ENCODE results near the gene CHGA. TPM values are rescaled to one million over a fixed set of nuclear protein-coding genes. Genes with fewer than 3 reads are reported as not detected.

The CHGA gene
- total RNA-seq, 3 donors from 2014 or later, result 0.98 to 1.3 TPM; not detected in 1

DNA sequence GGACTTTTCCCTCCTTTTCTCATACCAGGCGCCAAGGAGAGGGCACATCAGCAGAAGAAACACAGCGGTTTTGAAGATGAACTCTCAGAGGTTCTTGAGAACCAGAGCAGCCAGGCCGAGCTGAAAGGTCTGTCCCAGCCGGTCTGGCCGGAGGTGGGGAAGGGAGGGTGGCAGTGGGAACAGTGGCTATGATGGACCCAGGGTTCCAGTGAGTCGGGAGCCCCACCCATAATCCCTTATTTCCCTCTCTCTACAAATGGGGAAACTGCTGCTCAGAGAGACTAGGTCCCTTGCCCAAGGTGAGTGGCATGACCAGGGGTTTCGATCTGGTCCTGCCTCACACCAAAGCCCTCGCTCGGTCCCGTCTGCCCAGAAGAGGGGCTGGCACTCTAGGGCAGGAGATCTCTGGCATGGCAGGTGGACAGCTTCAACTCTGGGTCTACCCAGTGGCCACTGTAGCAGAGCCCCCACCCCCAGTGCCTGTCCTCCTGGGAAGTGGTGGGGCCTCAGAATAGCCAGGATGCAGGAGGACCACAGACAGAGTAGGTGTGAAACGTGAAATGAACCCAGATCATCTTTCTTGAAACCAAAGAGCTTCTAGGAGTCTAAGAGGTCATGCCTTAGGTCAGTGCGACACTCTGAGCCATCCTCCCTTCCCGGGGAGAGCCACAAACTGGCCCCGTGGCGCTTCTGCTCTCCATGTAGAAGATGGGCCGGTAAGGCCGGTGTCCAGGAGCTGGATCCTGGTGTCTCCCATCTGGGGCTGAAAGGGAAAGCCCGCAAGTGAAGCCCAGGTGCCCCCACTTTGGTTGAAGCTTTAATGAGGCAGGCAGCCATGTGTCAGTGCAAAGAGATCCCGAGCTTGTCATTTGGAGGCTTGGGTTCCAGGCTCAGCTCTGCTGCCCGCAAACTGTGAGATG is 7.0 kb downstream of the CHGA start:
- no peaks in the 10 kb centered on the region for H3K4me1 ChIP-seq
- DNase-seq (ENCODE audit: low spot score in 2 of 2), result no peak
- H3K27me3 ChIP-seq, result peaks cover 0 to 6% of the 10 kb centered on the region in 2 donors
- H3K9me3 ChIP-seq, result no peaks in the 10 kb centered on the region
- no peaks in the 10 kb centered on the region for H3K36me3 ChIP-seq
- no peak overlapping the region for H3K27ac ChIP-seq
- intact Hi-C loops (cut with DNase I; ENCODE audit: low total_unique reads), result no loop called here
- TF ChIP-seq POLR2A (IDR thresholded peaks at IDR 0.05) (no peak), POLR2AphosphoS5 (IDR thresholded peaks at IDR 0.05) (no peak)
- TF ChIP-seq, protein P1, sequence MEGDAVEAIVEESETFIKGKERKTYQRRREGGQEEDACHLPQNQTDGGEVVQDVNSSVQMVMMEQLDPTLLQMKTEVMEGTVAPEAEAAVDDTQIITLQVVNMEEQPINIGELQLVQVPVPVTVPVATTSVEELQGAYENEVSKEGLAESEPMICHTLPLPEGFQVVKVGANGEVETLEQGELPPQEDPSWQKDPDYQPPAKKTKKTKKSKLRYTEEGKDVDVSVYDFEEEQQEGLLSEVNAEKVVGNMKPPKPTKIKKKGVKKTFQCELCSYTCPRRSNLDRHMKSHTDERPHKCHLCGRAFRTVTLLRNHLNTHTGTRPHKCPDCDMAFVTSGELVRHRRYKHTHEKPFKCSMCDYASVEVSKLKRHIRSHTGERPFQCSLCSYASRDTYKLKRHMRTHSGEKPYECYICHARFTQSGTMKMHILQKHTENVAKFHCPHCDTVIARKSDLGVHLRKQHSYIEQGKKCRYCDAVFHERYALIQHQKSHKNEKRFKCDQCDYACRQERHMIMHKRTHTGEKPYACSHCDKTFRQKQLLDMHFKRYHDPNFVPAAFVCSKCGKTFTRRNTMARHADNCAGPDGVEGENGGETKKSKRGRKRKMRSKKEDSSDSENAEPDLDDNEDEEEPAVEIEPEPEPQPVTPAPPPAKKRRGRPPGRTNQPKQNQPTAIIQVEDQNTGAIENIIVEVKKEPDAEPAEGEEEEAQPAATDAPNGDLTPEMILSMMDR (IDR thresholded peaks at IDR 0.05), result no peak
- H3K4me3 ChIP-seq, result no peak overlapping the region

- no peak overlapping the region for H3K27ac ChIP-seq
- H3K36me3 ChIP-seq, result no peaks in the 10 kb centered on the region
- H3K4me3 ChIP-seq, result no peak overlapping the region
- no peaks in the 10 kb centered on the region for H3K4me1 ChIP-seq
- H3K9me3 ChIP-seq, result no peaks in the 10 kb centered on the region
- no peak for DNase-seq (ENCODE audit: low spot score in 2 of 2)
- TF ChIP-seq, protein P1 (IDR thresholded peaks at IDR 0.05), result no peak
- TF ChIP-seq POLR2AphosphoS5 (IDR thresholded peaks at IDR 0.05) (no peak), POLR2A (IDR thresholded peaks at IDR 0.05) (no peak)
- no peaks in the 10 kb centered on the region for H3K27me3 ChIP-seq
- intact Hi-C loops (cut with DNase I; ENCODE audit: low total_unique reads), result no loop called here
These were observed 8.0 kb downstream of the CHGA start for GRCh38 chr14:92930737-92931602.

DNA sequence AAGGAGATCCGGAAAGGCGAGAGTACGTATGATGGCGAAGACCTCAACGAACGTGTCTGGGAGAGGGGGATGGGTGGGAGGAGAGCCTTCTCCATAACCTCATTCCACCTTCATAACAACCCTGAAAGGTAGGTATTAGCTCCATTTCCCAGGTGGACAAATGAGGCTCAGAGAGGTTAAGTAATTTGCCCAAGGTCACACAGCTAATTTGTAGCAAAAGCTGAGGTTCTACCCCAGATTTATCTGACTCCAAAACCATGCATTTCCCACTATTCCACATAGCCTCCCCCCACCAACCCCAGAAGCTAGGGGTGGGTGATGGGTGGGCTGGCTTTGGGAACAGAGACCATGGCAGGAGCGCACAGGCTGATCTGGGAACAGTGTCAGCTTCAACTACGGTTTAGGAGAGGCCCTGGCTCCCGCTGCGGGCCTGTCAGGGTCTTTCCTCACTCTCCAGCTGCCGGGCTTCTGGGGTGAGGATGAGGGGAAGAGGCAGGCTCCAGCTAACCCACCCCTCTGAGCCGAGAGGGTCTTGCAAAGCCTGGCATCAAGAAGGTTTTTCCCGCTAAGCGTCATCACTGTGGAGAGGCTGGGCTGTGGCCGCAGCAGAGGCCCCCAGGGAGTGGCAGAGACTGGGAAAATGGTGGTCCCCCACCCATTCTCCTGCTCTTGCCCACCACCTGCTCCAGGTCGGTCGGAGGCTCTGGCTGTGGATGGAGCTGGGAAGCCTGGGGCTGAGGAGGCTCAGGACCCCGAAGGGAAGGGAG is 8.9 kb downstream of the CHGA start:
- no peak for DNase-seq (ENCODE audit: low spot score in 2 of 2)
- intact Hi-C loops (cut with DNase I; ENCODE audit: low total_unique reads), result no loop called here
- H3K4me3 ChIP-seq, result peak overlapping the region in 2 of 3 donors; percentile 6 to 49
- TF ChIP-seq POLR2A (IDR thresholded peaks at IDR 0.05) (no peak), POLR2AphosphoS5 (IDR thresholded peaks at IDR 0.05) (no peak)
- TF ChIP-seq, protein P1 (IDR thresholded peaks at IDR 0.05), result no peak
- no peaks in the 10 kb centered on the region for H3K36me3 ChIP-seq
- no peaks in the 10 kb centered on the region for H3K4me1 ChIP-seq
- H3K27ac ChIP-seq, result peak overlapping the region in 1 of 2 donors; percentile 19
- H3K27me3 ChIP-seq, result no peaks in the 10 kb centered on the region
- no peaks in the 10 kb centered on the region for H3K9me3 ChIP-seq

DNA sequence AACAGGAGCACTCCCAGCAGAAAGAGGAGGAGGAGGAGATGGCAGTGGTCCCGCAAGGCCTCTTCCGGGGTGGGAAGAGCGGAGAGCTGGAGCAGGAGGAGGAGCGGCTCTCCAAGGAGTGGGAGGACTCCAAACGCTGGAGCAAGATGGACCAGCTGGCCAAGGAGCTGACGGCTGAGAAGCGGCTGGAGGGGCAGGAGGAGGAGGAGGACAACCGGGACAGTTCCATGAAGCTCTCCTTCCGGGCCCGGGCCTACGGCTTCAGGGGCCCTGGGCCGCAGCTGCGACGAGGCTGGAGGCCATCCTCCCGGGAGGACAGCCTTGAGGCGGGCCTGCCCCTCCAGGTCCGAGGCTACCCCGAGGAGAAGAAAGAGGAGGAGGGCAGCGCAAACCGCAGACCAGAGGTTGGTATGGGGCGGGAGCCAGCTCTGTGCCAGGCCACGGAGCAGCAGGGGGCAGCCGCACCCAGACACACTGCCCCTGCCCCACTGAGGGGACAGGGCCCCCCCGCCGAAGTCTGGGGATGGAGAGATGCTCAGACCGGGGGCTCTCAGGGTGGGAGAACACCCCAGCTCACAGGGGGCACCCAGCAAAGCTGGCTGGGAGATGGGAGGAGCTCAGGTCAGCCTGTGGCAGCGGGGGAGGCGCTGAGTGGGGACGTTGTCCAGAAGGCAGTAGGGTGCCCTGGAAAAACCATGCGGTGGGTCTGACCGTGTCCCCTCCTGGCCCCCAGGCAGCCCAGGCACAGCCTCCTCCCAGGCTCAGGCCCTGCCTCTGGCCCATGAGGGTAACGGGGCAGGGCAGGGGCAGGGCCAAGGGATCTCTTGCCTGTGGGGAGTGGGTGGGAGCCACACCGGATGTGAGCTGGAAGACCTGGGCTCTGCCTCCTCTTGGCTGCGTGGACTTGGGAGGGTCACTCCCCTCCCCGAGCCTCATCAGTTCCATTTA is 9.8 kb downstream of the CHGA start:
- TF ChIP-seq POLR2A (IDR thresholded peaks at IDR 0.05) (no peak), POLR2AphosphoS5 (IDR thresholded peaks at IDR 0.05) (no peak)
- TF ChIP-seq, protein P1 (IDR thresholded peaks at IDR 0.05), result no peak
- Histone ChIP-seq H3K27ac (peak overlapping the region in 1 of 2 donors; percentile 19), H3K4me3 (peak overlapping the region in 2 of 3 donors; percentile 6 to 49), H3K4me1 (no peaks in the 10 kb centered on the region), H3K27me3 (no peaks in the 10 kb centered on the region), H3K9me3 (no peaks in the 10 kb centered on the region), H3K36me3 (no peaks in the 10 kb centered on the region)
- no peak for DNase-seq (ENCODE audit: low spot score in 2 of 2)
- intact Hi-C loops (cut with DNase I; ENCODE audit: low total_unique reads), result no loop called here

All from breast epithelium (tissue), 4 donors.